Fibroblast of villous mesenchyme (primary cell): ENCODE data around the gene TMEM123. TPM values are rescaled to one million over a fixed set of nuclear protein-coding genes. Genes with fewer than 3 reads are reported as not detected.

ENCODE experiments used
- DNase-seq: peaks from one replicate; pipeline ENCODE4 v3.0.0-alpha.2; 2010; ENCODE audit warnings: low read depth
- H3K4me3 ChIP-seq: 2 replicates; pipeline ENCODE4 v1.5.1; 2011; ENCODE audit warnings: low read depth, mild to moderate bottlenecking, low read length
- total RNA-seq: library from RNA; depleted of rRNA; stranded (reverse); fragments of >200 nt; gene quantifications from 2 replicates; pipeline ENCODE4 v1.2.3, GENCODE V29; 2012
- TF ChIP-seq, protein P1 (sequence below): IDR thresholded peaks from 2 replicates; pipeline ENCODE4 v1.5.1; 2012; ENCODE audit warnings: low read depth, mild to moderate bottlenecking, low read length; ENCODE audit not compliant: insufficient read depth

Gene TMEM123
- total RNA-seq, 1 donor = 89.8 TPM

DNA sequence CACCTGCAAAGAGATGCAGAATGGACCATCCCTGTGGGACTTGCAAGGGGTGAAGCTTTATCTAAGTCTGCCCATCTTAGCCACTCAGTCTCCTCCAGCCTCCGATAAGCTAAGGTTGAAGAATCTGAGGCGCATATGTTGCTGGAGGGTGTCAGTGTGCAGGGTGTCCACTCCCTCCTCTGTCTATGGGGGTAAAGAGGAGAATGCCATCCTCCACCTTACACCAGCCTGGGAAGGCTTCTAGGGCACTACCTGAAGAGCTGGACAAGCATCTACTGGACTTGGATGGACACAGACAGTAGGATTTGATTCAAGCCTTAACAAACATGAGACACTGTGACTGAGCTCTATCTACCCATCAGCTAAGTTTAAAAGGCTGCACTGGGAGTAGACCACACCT, 46.5 kb downstream of the TMEM123 start:
- TF ChIP-seq, protein P1, sequence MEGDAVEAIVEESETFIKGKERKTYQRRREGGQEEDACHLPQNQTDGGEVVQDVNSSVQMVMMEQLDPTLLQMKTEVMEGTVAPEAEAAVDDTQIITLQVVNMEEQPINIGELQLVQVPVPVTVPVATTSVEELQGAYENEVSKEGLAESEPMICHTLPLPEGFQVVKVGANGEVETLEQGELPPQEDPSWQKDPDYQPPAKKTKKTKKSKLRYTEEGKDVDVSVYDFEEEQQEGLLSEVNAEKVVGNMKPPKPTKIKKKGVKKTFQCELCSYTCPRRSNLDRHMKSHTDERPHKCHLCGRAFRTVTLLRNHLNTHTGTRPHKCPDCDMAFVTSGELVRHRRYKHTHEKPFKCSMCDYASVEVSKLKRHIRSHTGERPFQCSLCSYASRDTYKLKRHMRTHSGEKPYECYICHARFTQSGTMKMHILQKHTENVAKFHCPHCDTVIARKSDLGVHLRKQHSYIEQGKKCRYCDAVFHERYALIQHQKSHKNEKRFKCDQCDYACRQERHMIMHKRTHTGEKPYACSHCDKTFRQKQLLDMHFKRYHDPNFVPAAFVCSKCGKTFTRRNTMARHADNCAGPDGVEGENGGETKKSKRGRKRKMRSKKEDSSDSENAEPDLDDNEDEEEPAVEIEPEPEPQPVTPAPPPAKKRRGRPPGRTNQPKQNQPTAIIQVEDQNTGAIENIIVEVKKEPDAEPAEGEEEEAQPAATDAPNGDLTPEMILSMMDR = no peak
- no peak for DNase-seq
- H3K4me3 ChIP-seq = no peak overlapping the region

DNA sequence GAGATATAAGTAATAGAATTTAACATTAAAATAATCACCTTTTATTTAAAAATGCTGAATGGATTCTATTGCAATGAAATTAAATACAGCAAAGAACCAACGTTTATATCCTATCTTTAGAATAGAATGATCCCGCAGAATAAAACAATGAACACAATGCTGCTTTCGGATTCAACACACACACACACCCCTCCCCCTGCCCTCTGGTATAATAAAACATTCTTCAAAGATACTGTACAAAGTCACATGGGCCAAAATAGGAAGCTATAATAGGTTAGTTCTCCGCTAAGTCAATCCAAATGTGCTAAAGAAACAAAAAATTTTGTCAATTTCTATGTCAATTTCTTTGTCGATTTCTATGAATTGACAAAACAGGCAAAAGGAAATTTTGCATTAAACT, 47.1 kb downstream of the TMEM123 start:
- H3K4me3 ChIP-seq = no peak overlapping the region
- no peak for DNase-seq
- TF ChIP-seq, protein P1 = no peak

DNA sequence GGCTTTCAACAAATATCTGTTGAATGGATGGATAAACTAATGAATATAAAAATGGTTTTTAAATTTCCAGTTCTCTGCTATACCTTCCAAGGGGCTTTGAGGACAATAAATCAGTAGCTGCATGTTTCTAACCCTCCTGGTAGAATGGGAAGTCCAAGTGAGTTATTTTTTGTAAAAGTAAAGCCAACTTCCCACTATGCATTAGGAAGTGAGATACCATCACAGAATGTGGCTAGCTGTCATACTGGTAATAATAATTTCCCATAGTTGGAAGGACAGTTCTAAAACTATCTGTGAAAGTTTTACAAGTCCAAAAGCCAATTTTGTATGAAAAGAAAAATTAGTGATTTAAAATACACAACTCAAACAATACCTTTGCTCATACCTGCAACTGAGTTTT, 50.0 kb downstream of the TMEM123 start:
- DNase-seq = no peak
- TF ChIP-seq, protein P1 = no peak
- H3K4me3 ChIP-seq = no peak overlapping the region

DNA sequence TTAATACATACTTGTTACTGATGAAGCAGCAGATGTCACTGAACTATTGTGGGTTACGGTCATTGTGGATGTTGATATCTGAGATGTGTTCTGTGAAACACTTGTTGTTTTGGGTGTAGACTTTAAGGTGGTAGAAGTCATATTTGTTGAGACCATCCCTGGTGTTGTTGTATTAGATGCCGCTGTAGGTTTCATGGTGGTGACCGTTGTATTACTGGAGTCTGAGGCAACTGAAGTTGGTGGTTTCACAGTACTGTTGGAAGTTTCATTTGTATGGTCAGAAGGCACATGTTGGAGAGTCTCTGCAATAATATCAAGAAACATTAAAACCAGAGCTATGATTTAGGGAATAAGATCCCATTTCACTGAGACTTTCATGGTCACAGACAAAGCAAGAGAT, 50.7 kb downstream of the TMEM123 start:
- no peak for DNase-seq
- TF ChIP-seq, protein P1 = no peak
- no peak overlapping the region for H3K4me3 ChIP-seq

DNA sequence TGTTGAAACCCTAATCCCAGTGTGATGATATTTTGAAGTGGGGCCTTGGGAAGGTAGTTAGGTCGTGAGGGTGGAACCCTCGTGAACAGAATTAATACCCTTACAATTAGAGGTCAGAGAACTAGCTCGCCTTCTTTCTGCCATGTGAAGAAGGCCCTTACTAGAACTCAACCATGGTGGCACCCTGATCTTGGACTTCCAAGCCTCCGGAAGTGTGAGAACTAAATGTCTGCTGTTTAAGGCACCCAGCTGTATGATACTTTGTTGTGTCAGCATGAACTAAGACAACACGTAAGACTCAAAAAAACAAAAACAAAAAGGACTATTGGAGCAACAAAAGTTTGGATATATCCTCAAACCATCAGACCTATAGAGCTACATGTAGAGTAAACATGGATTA, 52.0 kb downstream of the TMEM123 start:
- TF ChIP-seq, protein P1 = no peak
- no peak for DNase-seq
- H3K4me3 ChIP-seq = no peak overlapping the region

DNA sequence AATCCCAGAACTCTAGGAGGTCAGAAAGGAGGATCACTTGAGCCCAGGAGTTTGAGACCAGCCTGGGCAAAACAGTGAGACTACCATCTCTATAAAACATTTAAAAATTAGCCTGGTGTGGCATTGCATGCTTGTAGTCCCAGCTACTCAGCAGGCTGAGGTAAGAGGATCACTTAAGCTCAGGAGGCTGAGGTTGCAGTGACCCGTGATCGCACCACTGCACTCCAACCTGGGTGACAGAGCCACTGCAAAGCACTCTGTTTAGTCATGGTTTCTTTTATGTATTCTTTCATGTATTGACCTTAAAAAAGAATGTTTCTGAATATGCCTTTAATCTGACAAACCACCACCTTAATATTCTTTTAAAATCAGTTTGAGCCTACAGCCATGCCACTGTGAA, 53.4 kb downstream of the TMEM123 start:
- DNase-seq = no peak
- H3K4me3 ChIP-seq = no peak overlapping the region
- TF ChIP-seq, protein P1 = no peak

DNA sequence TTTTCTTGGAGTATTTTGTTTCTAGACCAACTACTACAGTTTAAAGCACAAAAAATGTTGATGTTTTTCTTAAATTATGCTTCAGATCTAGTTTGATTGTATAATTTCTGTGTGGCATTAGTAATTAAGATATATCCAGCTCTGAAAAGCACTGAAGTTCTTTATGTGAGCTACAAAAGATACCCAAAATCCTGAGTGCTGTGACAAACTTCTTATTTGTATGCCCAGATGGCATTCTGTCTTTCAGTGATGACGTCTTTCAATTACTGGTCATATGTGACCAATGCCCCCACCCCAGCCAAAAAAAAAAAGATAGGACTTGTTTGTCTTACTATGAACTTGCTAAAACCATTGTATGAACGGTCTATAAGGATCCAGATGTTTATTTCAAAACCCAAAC, 54.3 kb downstream of the TMEM123 start:
- no peak overlapping the region for H3K4me3 ChIP-seq
- TF ChIP-seq, protein P1 = no peak
- DNase-seq = no peak
